ENCODE results near the gene TBC1D17. TPM values are rescaled to one million over a fixed set of nuclear protein-coding genes. Genes with fewer than 3 reads are reported as not detected.

The TBC1D17 gene
- polyA plus RNA-seq, 1 donor from 2014 or later, result 13.1 TPM

- Histone ChIP-seq H3K4me3 (ENCODE audit: low read length) (no peak overlapping the region), H3F3A (ENCODE audit: insufficient read depth, low read length, poor library complexity, severe bottlenecking) (no peaks in the 10 kb centered on the region), H3K9me2 (ENCODE audit: insufficient read depth, low read length) (no peaks in the 10 kb centered on the region), H3K4me2 (ENCODE audit: low read length) (no peak overlapping the region), H3K9ac (ENCODE audit: low read length) (no peak overlapping the region), H3K27me3 (ENCODE audit: insufficient read depth, low read depth, low read length) (no peaks in the 10 kb centered on the region), H3K9me3 (ENCODE audit: low read length) (no peaks in the 10 kb centered on the region), H3K36me3 (ENCODE audit: insufficient read depth, low read length) (no peaks in the 10 kb centered on the region), H3K27ac (ENCODE audit: low read length) (no peak overlapping the region), H4K20me1 (ENCODE audit: insufficient read depth) (no peaks in the 10 kb centered on the region), H3K79me2 (replicated peaks; ENCODE audit: insufficient read depth, low read length) (no peaks in the 10 kb centered on the region), H2AFZ (ENCODE audit: low read depth, low read length) (no peak overlapping the region)
- TF ChIP-seq TAF1 (IDR thresholded peaks at IDR 0.05; ENCODE audit: low read depth) (no peak), SMC3 (conservative IDR thresholded peaks at IDR 0.05; ENCODE audit: poor library complexity) (no peak), EZH2 (IDR thresholded peaks at IDR 0.05; ENCODE audit: borderline replicate concordance, insufficient read depth, low read length, poor library complexity, severe bottlenecking) (no peak), EP300 (conservative IDR thresholded peaks at IDR 0.05; ENCODE audit: poor library complexity, severe bottlenecking) (no peak), POLR2AphosphoS5 (IDR thresholded peaks at IDR 0.05) (no peak), MXI1 (conservative IDR thresholded peaks at IDR 0.05; ENCODE audit: poor library complexity, severe bottlenecking) (no peak), CTCF (IDR thresholded peaks at IDR 0.05; ENCODE audit: poor library complexity, severe bottlenecking) (no peak), RAD21 (conservative IDR thresholded peaks at IDR 0.05) (no peak)
- TF ChIP-seq, protein P1, sequence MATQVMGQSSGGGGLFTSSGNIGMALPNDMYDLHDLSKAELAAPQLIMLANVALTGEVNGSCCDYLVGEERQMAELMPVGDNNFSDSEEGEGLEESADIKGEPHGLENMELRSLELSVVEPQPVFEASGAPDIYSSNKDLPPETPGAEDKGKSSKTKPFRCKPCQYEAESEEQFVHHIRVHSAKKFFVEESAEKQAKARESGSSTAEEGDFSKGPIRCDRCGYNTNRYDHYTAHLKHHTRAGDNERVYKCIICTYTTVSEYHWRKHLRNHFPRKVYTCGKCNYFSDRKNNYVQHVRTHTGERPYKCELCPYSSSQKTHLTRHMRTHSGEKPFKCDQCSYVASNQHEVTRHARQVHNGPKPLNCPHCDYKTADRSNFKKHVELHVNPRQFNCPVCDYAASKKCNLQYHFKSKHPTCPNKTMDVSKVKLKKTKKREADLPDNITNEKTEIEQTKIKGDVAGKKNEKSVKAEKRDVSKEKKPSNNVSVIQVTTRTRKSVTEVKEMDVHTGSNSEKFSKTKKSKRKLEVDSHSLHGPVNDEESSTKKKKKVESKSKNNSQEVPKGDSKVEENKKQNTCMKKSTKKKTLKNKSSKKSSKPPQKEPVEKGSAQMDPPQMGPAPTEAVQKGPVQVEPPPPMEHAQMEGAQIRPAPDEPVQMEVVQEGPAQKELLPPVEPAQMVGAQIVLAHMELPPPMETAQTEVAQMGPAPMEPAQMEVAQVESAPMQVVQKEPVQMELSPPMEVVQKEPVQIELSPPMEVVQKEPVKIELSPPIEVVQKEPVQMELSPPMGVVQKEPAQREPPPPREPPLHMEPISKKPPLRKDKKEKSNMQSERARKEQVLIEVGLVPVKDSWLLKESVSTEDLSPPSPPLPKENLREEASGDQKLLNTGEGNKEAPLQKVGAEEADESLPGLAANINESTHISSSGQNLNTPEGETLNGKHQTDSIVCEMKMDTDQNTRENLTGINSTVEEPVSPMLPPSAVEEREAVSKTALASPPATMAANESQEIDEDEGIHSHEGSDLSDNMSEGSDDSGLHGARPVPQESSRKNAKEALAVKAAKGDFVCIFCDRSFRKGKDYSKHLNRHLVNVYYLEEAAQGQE (IDR thresholded peaks at IDR 0.05; ENCODE audit: borderline replicate concordance), result no peak
These were observed 34.1 kb downstream of the TBC1D17 start for GRCh38 chr19:49911381-49912145.

DNA sequence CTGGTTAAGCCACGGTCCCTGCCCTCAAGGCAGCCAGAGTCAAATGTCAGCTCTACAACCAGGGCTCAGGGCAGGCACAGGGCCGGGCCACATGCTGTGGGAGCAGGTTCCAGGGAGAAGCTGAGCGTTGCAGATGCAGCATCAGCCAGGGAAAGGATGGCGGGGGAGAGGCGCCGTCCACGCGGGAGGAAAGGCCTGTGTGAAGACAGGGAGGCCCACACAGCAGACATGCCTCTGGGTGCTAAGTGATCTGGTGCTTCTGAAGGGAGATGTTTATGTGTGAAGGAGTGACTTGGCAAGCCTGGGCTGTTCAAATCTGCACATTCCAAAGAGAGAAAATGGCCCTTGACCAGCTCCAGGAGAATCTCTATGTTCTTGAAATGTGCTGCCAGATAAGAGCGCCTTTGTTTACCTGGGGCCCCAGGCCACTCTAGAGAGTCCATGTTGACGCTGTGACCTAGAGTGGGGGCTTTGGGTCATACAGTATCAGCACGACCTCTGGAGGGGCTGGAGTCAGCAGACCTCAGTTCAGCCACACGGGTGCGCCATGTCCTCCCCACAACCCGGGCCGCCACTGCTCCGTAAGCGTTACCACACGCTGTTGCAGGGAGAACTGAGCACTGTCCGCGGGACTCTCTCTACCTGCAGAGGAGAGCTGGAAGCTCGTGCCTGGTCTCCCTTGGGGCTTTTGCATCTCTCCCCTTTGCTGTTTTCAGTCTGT lies 35.6 kb downstream of the TBC1D17 start:
- Histone ChIP-seq H3K36me3 (ENCODE audit: insufficient read depth, low read length) (no peaks in the 10 kb centered on the region), H3K4me3 (ENCODE audit: low read length) (no peak overlapping the region), H3F3A (ENCODE audit: insufficient read depth, low read length, poor library complexity, severe bottlenecking) (no peaks in the 10 kb centered on the region), H4K20me1 (ENCODE audit: insufficient read depth) (no peaks in the 10 kb centered on the region), H3K9ac (ENCODE audit: low read length) (no peak overlapping the region), H3K27ac (ENCODE audit: low read length) (no peak overlapping the region), H3K9me2 (ENCODE audit: insufficient read depth, low read length) (no peaks in the 10 kb centered on the region), H3K9me3 (ENCODE audit: low read length) (no peaks in the 10 kb centered on the region), H3K79me2 (replicated peaks; ENCODE audit: insufficient read depth, low read length) (no peaks in the 10 kb centered on the region), H2AFZ (ENCODE audit: low read depth, low read length) (no peak overlapping the region), H3K27me3 (ENCODE audit: insufficient read depth, low read depth, low read length) (no peaks in the 10 kb centered on the region), H3K4me2 (ENCODE audit: low read length) (no peak overlapping the region)
- TF ChIP-seq, protein P1 (IDR thresholded peaks at IDR 0.05; ENCODE audit: borderline replicate concordance), result no peak

Data from neural cell (in vitro differentiated cells).